ENCODE data around the gene LCE2A. TPM values are rescaled to one million over a fixed set of nuclear protein-coding genes. Genes with fewer than 3 reads are reported as not detected.

Gene LCE2A
- total RNA-seq, 1 donor from 2014 or later = not detected

GRCh38 chr1:152718238-152718637 is 20.1 kb downstream of the LCE2A start:
- H3K9me3 ChIP-seq (ENCODE audit: low read depth) = peaks cover 26% of the 10 kb centered on the region
- Mint-ChIP-seq H3K27me3 (ENCODE audit: insufficient read depth, low read depth) (peaks cover 2% of the 10 kb centered on the region), H3K4me1 (no peaks in the 10 kb centered on the region), H3K27ac (no peak overlapping the region), H3K36me3 (no peaks in the 10 kb centered on the region), H3K9me3 (peaks cover 32% of the 10 kb centered on the region), H3K4me3 (no peak overlapping the region)
- no peak for DNase-seq (ENCODE audit: low spot score)
- H3K27ac ChIP-seq = no peak overlapping the region
- H3F3A ChIP-seq (ENCODE audit: low read depth) = no peaks in the 10 kb centered on the region
- no peaks in the 10 kb centered on the region for H3K4me1 ChIP-seq
- no peaks in the 10 kb centered on the region for H3K27me3 ChIP-seq
- H3K79me2 ChIP-seq (ENCODE audit: low read depth) = no peaks in the 10 kb centered on the region
- no peak for TF ChIP-seq EZH2phosphoT487 (IDR thresholded peaks at IDR 0.05)
- TF ChIP-seq CTCF (IDR thresholded peaks at IDR 0.05) = no peak
- no peak for TF ChIP-seq EZH2 (IDR thresholded peaks at IDR 0.05)
- H3K36me3 ChIP-seq = no peaks in the 10 kb centered on the region
- H4K20me1 ChIP-seq (ENCODE audit: low read depth) = no peaks in the 10 kb centered on the region
- H2AFZ ChIP-seq (replicated peaks) = no peak overlapping the region
- H3K9ac ChIP-seq = no peak overlapping the region
- H3K4me2 ChIP-seq = no peak overlapping the region
- H3K4me3 ChIP-seq = no peak overlapping the region

- TF ChIP-seq EZH2 (IDR thresholded peaks at IDR 0.05) = no peak
- TF ChIP-seq EZH2phosphoT487 (IDR thresholded peaks at IDR 0.05) = no peak
- TF ChIP-seq CTCF (IDR thresholded peaks at IDR 0.05) = no peak
- H3K4me3 ChIP-seq = no peak overlapping the region
Observed at GRCh38 chr1:152725261-152725660, 27.1 kb downstream of the LCE2A start.

GRCh38 chr1:152728986-152729385 is 30.8 kb downstream of the LCE2A start:
- Histone ChIP-seq H3K27ac (no peak overlapping the region), H3F3A (ENCODE audit: low read depth) (no peaks in the 10 kb centered on the region), H3K27me3 (no peaks in the 10 kb centered on the region), H3K36me3 (no peaks in the 10 kb centered on the region), H3K4me1 (no peaks in the 10 kb centered on the region), H4K20me1 (ENCODE audit: low read depth) (no peaks in the 10 kb centered on the region), H3K4me2 (no peak overlapping the region), H3K9ac (no peak overlapping the region), H3K9me3 (ENCODE audit: low read depth) (peaks cover 20% of the 10 kb centered on the region), H2AFZ (replicated peaks) (no peak overlapping the region), H3K4me3 (no peak overlapping the region), H3K79me2 (ENCODE audit: low read depth) (no peaks in the 10 kb centered on the region)
- Mint-ChIP-seq H3K27me3 (ENCODE audit: insufficient read depth, low read depth) (peaks cover 2% of the 10 kb centered on the region), H3K4me3 (no peak overlapping the region), H3K9me3 (peaks cover 26% of the 10 kb centered on the region), H3K27ac (no peak overlapping the region), H3K4me1 (no peaks in the 10 kb centered on the region), H3K36me3 (no peaks in the 10 kb centered on the region)
- TF ChIP-seq EZH2phosphoT487 (IDR thresholded peaks at IDR 0.05) = no peak
- TF ChIP-seq EZH2 (IDR thresholded peaks at IDR 0.05) = no peak
- no peak for TF ChIP-seq CTCF (IDR thresholded peaks at IDR 0.05)
- no peak for DNase-seq (ENCODE audit: low spot score)

More at GRCh38 chr1:152725261-152725660, 27.1 kb downstream of the LCE2A start:
- Mint-ChIP-seq H3K36me3 (no peaks in the 10 kb centered on the region), H3K4me3 (no peak overlapping the region), H3K9me3 (peaks cover 28% of the 10 kb centered on the region), H3K27me3 (ENCODE audit: insufficient read depth, low read depth) (peaks cover 2% of the 10 kb centered on the region), H3K4me1 (no peaks in the 10 kb centered on the region), H3K27ac (no peak overlapping the region)
- Histone ChIP-seq H3K9ac (no peak overlapping the region), H3K4me1 (no peaks in the 10 kb centered on the region), H3K4me2 (no peak overlapping the region), H2AFZ (replicated peaks) (no peak overlapping the region), H3K27ac (no peak overlapping the region), H3K36me3 (no peaks in the 10 kb centered on the region), H3F3A (ENCODE audit: low read depth) (no peaks in the 10 kb centered on the region), H4K20me1 (ENCODE audit: low read depth) (no peaks in the 10 kb centered on the region), H3K79me2 (ENCODE audit: low read depth) (no peaks in the 10 kb centered on the region), H3K9me3 (ENCODE audit: low read depth) (peaks cover 33% of the 10 kb centered on the region), H3K27me3 (no peaks in the 10 kb centered on the region)
- no peak for DNase-seq (ENCODE audit: low spot score)

All from neural progenitor cell (in vitro differentiated cells).